ENCODE data around the gene CPED1.

DNA sequence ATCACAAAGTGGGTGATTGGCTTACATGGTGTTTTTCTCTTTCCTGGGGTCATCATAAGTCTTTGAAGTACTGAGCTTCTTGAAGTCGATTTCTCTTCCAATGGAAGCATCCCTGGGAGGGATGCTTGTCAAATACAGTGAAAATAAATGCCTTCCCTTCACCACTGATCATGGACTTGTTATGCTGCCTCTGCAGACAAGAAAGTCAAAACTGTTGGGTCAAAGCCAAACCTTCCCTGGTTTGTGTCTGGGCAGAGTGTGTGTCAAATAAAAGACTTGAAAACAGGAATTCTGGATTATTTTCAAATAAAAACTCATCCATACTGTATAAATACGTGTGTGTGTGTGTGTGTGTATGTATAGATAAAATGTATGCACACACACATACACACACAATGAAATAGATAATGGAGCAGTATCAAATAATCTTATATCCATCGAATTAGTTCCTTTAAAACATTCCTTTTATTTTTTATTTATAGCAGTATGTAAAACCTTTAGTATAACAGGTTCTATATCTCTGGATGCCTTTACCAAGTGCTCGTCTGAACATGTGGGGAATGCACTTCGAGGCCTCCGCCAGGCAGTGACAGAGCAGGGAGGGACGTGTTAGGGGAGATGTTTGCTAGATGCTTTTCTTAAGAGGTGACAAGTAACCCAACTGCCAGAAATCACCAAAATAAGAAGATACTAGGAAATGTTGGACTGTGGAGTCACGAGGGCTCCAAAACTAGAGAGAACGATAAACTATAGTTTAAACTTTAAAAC lies 313.1 kb downstream of the CPED1 start:
- no peak for TF ChIP-seq ZFP30 (CRISPR knock-in tag; IDR thresholded peaks at IDR 0.05)
- no peak for TF ChIP-seq ZNF70 (CRISPR knock-in tag; IDR thresholded peaks at IDR 0.05)

All from SK-N-SH treated with all-trans-retinoic acid at 6 μM for 48 hours (cell line).